HG03558 (cell line): ENCODE measurements around the gene PDE1C.

Source experiments
- ATAC-seq: cut with Tn5 transposase; IDR thresholded peaks from one replicate; pipeline ENCODE4 v1.9.1; 2021; ENCODE audit warnings: moderate number of reproducible peaks; ENCODE audit not compliant: unreplicated experiment; ENCODE audit errors: extremely low read depth

PDE1C gene

GRCh38 chr7:32070406-32071360 lies at the start of gene PDE1C:
Gene PDE1C, minus strand, starts transcription at chr7:32070407.
- no peak for ATAC-seq

DNA sequence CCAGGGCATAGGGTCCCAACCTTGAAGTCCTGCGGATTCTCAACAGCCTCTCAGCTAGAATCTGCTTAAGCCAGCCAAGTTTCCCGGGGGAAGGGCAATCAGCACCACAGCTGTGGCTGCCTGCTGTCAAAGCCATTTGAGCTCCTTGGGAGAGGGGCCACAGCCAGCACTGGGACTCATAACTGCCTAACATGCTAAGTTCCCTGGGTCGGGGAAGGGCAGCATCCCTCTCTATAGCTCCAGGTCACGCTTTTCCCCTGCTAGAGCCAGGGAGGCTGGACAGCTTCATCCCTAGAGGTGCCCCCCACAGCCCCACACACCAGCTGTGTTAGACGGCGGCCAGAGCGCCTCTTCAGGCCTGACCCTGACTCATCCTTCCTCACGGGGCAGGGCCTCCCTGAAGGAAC lies 49.6 kb upstream of the PDE1C start:
- no peak for ATAC-seq

DNA sequence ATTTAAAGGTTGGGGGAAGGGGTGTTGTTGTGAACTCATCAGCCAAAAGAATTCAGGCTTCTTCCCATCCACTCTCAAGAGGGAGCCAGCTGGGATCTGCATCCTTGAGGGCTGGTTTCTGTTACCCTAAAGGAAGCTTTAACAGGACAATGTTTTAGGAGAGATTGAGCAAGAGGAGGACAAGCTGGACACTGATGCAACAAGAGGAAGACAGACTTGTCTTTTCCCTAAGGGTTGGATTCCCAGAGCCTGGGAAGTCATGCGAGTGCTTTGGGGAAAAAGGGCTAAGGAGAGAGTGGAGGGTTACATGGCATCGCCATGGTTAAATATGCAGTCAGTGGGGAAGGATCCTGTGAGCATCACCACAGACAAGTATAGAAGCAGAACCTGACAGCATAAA lies 47.6 kb upstream of the PDE1C start:
- no peak for ATAC-seq

- ATAC-seq: no peak
Observed at GRCh38 chr7:32116436-32116835, 46.2 kb upstream of the PDE1C start.

DNA sequence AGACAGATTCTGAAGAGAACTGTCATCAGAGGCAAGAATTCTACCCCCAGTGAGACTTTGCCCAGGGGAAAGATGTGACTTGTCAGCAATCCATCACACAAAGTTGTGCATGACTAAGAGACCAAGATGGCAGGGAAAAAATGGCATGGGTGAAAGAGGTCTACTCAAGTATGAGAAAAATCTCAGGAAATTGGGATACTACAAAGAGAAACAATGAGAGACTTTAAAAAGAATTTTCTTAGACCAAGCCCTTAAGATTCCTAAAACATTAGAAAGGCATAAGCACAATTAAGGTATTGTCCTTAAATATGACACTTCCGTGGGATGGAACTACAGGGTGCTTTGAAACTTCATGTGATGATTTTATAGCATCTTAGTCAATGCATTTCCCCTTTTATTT lies 45.6 kb upstream of the PDE1C start:
- no peak for ATAC-seq

GRCh38 chr7:32108651-32109050 lies 38.4 kb upstream of the PDE1C start:
- ATAC-seq: no peak

DNA sequence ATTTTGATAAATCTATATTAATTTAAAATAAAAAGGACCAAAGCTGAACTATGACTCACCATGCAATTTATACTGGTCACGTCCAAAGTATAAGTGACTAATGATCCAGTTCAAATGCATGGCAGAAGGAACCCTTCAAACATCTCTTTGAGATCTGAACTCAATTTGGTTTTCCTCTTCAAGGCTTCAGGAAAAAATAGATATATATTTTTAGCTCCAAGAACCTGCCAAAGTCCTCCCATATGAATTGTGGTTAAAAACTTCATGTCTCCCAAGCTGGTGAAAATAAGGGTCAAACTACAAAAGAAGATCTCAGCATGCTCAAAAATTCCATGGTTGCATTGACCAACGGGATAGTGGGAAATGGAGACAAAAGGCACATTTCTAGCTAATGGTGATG lies 34.6 kb upstream of the PDE1C start:
- no peak for ATAC-seq

GRCh38 chr7:32103361-32103760 lies 33.2 kb upstream of the PDE1C start:
- ATAC-seq: no peak

DNA sequence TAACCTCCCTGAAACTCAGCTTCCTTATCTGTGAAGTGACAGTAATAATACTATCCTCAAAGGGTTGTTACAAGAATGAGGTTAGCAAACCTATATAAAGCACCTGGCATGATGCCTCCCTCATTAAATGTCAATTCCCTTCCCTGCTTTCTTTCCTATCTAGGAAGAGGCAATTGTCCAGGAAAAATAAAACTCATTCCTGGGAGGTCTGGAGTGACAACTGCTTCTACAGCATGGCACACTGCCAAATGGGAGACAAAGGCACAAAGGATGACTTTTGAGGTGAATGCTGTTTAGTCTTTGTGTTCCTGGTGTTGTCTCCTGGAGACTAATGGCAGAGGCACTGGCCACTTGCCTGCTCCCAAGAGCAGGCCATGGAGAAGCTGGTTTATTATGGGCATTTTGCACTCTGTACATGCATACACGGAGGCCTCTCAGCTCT lies 32.2 kb upstream of the PDE1C start:
- ATAC-seq: no peak

DNA sequence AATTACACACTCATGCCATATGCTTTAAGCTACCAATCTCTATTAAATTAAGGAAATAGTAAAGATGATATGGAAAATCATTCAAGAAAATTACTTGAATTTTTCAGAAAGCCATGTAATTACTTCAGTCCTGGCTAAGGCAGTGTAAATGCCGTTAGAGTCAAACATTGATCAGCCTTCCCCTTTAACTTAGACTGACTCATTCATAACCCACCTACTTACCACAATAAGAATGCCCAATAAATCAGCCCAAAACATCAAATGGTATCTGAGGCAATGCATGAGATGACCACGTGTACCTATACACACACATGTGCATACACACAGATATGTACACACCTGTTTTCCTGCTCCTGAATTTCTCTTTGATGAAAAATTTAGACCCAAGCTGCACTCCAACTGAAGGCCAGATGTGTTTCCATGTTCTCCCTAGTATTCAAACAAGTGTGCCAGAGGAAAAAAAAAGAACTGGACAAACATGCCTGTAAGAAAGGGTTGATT lies 30.2 kb upstream of the PDE1C start:
- no peak for ATAC-seq

DNA sequence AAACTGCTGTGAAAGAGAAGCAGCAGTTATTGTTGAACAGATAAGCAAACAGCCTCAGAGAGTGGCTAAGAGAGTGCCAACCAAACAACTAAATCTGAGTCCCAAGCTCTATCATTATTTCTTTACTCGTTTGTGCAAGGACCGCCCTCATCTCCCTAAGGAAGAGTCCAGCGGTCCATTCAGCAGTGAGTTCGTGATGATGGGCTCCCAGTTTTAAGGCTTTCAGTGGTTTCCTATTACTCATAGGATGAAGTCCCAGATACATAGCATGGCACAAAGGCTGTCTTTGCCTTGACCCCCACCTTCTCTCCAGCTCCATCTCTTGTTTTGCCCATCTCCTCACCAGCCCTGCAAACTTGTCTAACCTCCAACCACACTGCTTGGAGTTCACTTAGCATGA lies 24.3 kb upstream of the PDE1C start:
- ATAC-seq: no peak

- ATAC-seq: no peak
Observed at GRCh38 chr7:32093415-32094408, 23.5 kb upstream of the PDE1C start.

DNA sequence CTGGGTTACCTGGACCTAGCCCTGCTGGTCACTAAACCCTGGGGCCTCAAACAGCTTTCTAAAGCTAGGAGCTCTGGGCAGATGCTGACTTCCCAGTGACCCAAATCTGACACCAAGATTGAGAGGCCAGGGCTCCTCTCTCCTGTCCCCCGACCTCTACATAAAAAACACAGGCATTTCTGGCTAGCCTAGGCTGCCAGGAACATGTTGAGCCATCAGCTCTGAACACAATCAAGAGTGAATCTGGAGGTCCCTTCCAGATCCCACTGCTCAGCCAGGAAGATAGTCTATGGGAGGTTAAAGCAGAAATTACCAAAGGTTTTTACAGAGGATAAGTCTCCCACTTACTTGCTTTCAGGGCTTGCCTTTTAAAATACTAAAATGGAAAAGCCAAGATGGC lies 22.1 kb upstream of the PDE1C start:
- ATAC-seq: no peak

GRCh38 chr7:32091608-32092210 lies 21.5 kb upstream of the PDE1C start:
- no peak for ATAC-seq

GRCh38 chr7:32089678-32090077 lies 19.5 kb upstream of the PDE1C start:
- ATAC-seq: no peak

DNA sequence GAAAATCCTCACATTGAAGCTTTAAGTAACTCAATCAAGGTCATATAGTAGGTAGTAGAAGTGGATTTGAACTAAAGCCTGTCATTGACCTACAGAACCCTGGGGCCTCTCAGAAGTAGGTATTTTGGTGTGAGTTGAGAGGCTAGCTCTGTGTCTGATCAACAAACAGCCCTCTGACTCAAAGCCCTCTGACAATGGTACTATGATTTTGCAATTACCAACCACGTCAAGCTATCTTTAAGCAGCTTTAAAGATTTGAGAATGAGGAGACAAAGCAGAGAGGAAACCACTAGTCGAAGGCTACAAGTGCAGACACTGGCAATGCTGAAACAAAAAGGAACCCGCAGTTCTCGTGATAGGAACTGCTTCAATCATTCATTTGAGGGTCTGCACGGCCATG lies 19.0 kb upstream of the PDE1C start:
- ATAC-seq: no peak

DNA sequence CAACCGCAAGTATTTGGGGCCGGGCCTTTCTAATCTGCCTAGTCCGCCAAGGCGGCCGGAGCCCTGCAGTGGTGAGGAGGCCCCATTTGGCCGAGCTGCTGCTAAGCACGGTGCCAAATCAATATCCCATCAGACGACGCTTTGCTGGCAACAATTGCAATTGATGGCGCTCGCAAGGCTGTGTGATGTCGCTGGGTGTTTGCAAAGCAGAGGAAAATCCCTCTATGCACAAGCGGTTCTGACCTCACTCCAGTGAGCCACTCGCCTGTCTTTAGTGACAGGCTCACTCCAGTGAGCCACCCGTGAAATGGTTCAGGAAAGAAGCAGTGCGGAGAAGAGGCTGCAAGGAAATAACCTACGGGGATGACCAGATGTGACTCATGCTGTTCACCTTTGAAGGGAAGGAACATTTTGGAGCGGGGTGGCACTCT lies 18.3 kb upstream of the PDE1C start:
- no peak for ATAC-seq

DNA sequence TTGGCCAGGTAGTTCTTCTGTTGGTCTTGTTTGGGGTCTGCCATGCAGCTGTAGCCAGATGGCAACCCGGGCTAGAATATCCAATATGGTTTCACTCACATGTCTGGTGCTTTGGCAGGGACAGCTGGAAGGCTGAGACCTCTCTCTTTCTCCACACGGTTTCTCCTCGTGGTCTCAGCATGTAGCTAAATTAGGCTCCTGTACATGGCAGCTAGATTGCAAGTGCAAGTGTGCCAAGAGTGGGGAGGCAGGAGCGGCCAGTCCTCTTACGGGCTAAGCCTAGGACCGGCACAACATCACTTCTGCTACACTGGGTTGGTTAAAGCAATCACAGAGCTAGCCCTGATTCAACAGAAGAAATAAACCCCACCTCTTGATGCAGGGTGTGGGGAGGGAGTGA lies 9.3 kb upstream of the PDE1C start:
- no peak for ATAC-seq

DNA sequence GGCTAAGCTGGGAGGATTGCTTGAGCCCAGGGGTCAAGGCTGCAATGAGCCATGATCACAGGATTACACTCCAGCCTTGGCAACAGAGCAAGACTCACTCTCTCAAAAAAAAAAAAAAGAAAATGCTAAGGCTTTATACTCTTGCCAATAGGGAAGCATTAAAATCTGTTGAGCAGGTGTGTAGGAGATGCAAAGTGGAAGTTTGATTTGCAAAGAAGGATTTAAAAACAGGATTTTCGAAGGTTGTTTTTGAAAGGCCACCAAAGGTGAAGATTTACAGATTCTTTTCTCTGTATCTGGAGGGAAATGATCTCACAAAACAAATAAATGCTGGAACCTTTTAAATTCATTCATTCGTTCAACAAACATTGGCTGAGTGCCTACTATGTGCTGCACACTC lies 8.6 kb upstream of the PDE1C start:
- no peak for ATAC-seq

DNA sequence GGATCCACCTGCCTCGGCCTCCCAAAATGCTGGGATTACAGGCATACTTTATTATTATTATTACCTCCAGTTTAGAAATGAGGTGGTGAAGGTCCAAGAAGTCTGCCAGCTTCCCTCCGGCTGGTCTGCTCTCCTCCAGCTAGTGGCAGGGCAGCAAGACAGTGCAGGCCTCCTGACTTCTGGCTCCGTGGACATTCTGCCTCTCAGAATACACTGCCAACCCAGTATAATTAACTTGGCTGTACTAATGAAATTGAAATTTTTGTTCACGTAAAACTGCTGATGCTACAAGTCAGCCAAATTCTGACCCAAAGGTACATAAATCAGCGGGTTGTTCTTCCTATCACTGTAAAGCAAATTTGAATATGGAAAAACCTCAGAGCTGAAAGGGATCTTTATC lies 7.6 kb upstream of the PDE1C start:
- ATAC-seq: no peak
